Measurements from ENCODE around the gene ELMOD2. TPM values are rescaled to one million over a fixed set of nuclear protein-coding genes. Genes with fewer than 3 reads are reported as not detected.
A peak's percentile ranks its signal among the peaks of the same experiment; 100 is the strongest.

The ELMOD2 gene
- total and polyA plus RNA-seq, 2 of the 13 experiments (the other 11 are each of a cell fraction or from before 2014, with no cell fraction given) = 10.2 to 38.1 TPM

GRCh38 chr4:140523857-140524742 lies at the start of gene ELMOD2 (continued):
- TF ChIP-seq, protein P1, sequence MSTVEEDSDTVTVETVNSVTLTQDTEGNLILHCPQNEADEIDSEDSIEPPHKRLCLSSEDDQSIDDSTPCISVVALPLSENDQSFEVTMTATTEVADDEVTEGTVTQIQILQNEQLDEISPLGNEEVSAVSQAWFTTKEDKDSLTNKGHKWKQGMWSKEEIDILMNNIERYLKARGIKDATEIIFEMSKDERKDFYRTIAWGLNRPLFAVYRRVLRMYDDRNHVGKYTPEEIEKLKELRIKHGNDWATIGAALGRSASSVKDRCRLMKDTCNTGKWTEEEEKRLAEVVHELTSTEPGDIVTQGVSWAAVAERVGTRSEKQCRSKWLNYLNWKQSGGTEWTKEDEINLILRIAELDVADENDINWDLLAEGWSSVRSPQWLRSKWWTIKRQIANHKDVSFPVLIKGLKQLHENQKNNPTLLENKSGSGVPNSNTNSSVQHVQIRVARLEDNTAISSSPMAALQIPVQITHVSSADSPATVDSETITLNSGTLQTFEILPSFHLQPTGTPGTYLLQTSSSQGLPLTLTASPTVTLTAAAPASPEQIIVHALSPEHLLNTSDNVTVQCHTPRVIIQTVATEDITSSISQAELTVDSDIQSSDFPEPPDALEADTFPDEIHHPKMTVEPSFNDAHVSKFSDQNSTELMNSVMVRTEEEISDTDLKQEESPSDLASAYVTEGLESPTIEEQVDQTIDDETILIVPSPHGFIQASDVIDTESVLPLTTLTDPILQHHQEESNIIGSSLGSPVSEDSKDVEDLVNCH (CRISPR knock-in tag; IDR thresholded peaks at IDR 0.05) = no peak
- TF ChIP-seq ZC3H13 (CRISPR knock-in tag; IDR thresholded peaks at IDR 0.05) (no peak), KMT2B (CRISPR knock-in tag; IDR thresholded peaks at IDR 0.05) (peak; percentile 90), ZFAT (CRISPR knock-in tag; conservative IDR thresholded peaks at IDR 0.05) (no peak), CSRNP2 (CRISPR knock-in tag; conservative IDR thresholded peaks at IDR 0.05; ENCODE audit: low read depth) (no peak), FOSL2 (CRISPR knock-in tag; IDR thresholded peaks at IDR 0.05) (no peak; the same call in 1 of the 2 replicates), ZNF460 (CRISPR knock-in tag; IDR thresholded peaks at IDR 0.05; ENCODE audit: borderline replicate concordance) (no peak), ZNF335 (CRISPR knock-in tag; IDR thresholded peaks at IDR 0.05) (no peak), PRPF4 (IDR thresholded peaks at IDR 0.05; ENCODE audit: low read depth, low read length, poor library complexity, severe bottlenecking) (no peak), ZSCAN12 (CRISPR knock-in tag; IDR thresholded peaks at IDR 0.05) (peak; percentile 11; the same call in 1 of the 2 replicates), KMT2A (CRISPR knock-in tag; IDR thresholded peaks at IDR 0.05) (peak; percentile 83), SRF (IDR thresholded peaks at IDR 0.05; ENCODE audit: low read depth, low read length) (no peak), CSRNP1 (CRISPR knock-in tag; IDR thresholded peaks at IDR 0.05) (peak; percentile 59; the same call in 1 of the 2 replicates), ZIK1 (CRISPR knock-in tag; IDR thresholded peaks at IDR 0.05; ENCODE audit: borderline replicate concordance, low read depth) (no peak), ZSCAN22 (CRISPR knock-in tag; IDR thresholded peaks at IDR 0.05) (no peak), FOXM1 (CRISPR knock-in tag; IDR thresholded peaks at IDR 0.05) (no peak), MXD4 (CRISPR knock-in tag; IDR thresholded peaks at IDR 0.05) (peak; percentile 49; the same call in 1 of the 2 replicates), JDP2 (CRISPR knock-in tag; IDR thresholded peaks at IDR 0.05; ENCODE audit: borderline replicate concordance) (no peak), ZNF501 (CRISPR knock-in tag; IDR thresholded peaks at IDR 0.05) (peak; percentile 95)
- TF ChIP-seq, protein P2, sequence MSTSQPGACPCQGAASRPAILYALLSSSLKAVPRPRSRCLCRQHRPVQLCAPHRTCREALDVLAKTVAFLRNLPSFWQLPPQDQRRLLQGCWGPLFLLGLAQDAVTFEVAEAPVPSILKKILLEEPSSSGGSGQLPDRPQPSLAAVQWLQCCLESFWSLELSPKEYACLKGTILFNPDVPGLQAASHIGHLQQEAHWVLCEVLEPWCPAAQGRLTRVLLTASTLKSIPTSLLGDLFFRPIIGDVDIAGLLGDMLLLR (CRISPR knock-in tag; IDR thresholded peaks at IDR 0.05) = peak; percentile 30; the same call in 1 of the 2 replicates
